GM12874 (cell line): Measurements from ENCODE around the gene ZNF91.

Experiments
- CTCF ChIP-seq: IDR thresholded peaks from 2 replicates; pipeline ENCODE4 v1.5.1; 2011; ENCODE audit warnings: low read depth, mild to moderate bottlenecking, control low read depth, low read length, moderate library complexity; ENCODE audit not compliant: insufficient read depth

Gene ZNF91

GRCh38 chr19:23420824-23421223 lies 25.6 kb upstream of the ZNF91 start:
- no peak for TF ChIP-seq CTCF

GRCh38 chr19:23415561-23416191 lies 20.4 kb upstream of the ZNF91 start:
- TF ChIP-seq CTCF, result no peak

- TF ChIP-seq CTCF, result no peak
Observed at GRCh38 chr19:23415034-23415433, 19.8 kb upstream of the ZNF91 start.

GRCh38 chr19:23410155-23410554 lies 14.9 kb upstream of the ZNF91 start:
- no peak for TF ChIP-seq CTCF

GRCh38 chr19:23409392-23410048 lies 14.2 kb upstream of the ZNF91 start:
- no peak for TF ChIP-seq CTCF

- no peak for TF ChIP-seq CTCF
Observed at GRCh38 chr19:23407616-23408133, 12.4 kb upstream of the ZNF91 start.

GRCh38 chr19:23406721-23407120 lies 11.4 kb upstream of the ZNF91 start:
- no peak for TF ChIP-seq CTCF
